Mucosa of descending colon (tissue), 3 donors: ENCODE data around the gene PTPRN2. TPM values are rescaled to one million over a fixed set of nuclear protein-coding genes. Genes with fewer than 3 reads are reported as not detected.

Experiments
- ATAC-seq: fragments of 200-7000 bp; cut with Tn5 transposase; one replicate; pipeline ENCODE4 v1.9.1; 2020; ENCODE audit warnings: mild to moderate bottlenecking, moderate library complexity
- DNase-seq, 3 donors: peaks; one replicate each; pipeline ENCODE4 v3.0.0-alpha.2; 2020
- H3K36me3 ChIP-seq: fragments of 200-600 bp; one replicate; pipeline ENCODE4 v1.8.0; 2021; ENCODE audit warnings: low read depth, mild to moderate bottlenecking
- H3K4me1 ChIP-seq: fragments of 200-600 bp; one replicate; pipeline ENCODE4 v1.8.0; 2021; ENCODE audit warnings: low read depth, mild to moderate bottlenecking
- H3K4me3 ChIP-seq: fragments of 200-600 bp; one replicate; pipeline ENCODE4 v1.8.0; 2021; ENCODE audit warnings: mild to moderate bottlenecking
- H3K9me3 ChIP-seq: fragments of 200-600 bp; one replicate; pipeline ENCODE4 v1.8.0; 2021; ENCODE audit warnings: mild to moderate bottlenecking
- intact Hi-C, 2 donors: fragments of 100-400 bp; cut with DNase I in 1 of 2; cut with micrococcal nuclease in 1 of 2; formaldehyde crosslinking; loops; one replicate each; pipeline versions ENCODE4 v1.11.0 to v1.11.1; 2022; cut with DNase I, micrococcal nuclease
- total RNA-seq, 3 donors: library from RNA; stranded (reverse); fragmentation: NEBNext Ultra II Directional in 2 of 3; extraction: Animal tissue kit (Norgen Biotek cat#: 25700) in 2 of 3; gene quantifications; one replicate each; pipeline versions ENCODE4 v1.2.1 to v1.2.4, GENCODE V29; 2021 to 2023
- TF ChIP-seq, protein P1 (sequence below): fragments of 200-600 bp; IDR thresholded peaks from one replicate; pipeline ENCODE4 v1.8.0; 2022; ENCODE audit warnings: antibody characterized with exemption, mild to moderate bottlenecking
- donor health status: DM: no; HTN: no; CAD: no; lungs with moderate emphysema.
- donor health status: DM: no; HTN: no; CAD: no.
- donor health status: DM: no; HTN: yes; CAD: no.

Gene PTPRN2
- total RNA-seq, 3 donors from 2014 or later, result 12.5 to 28.0 (median 26.2) TPM

DNA sequence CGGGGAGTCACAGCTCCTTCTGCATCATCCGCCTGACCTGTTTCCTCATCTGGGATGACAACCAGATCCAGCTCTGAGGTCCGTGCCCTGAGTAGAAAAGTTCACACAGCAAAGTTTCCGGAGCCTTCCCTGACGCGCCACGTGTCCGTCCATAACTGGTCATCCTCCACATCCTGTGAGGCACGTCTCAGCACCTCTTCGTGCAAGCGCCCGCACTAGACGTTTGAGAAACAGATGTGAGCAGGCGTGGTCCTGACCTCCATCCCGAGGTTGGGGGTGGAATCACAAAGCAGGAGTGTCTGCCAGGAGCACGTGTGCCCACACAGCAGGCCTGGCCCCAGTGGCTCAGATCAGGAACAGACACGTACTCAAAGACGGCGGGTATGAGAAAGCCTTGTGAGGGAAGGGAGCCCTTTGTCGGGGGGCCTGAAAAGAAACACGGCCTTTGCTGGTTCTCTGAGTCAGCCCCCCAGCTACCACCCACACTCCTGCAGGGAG is 730.0 kb downstream of the PTPRN2 start:
- no peaks in the 10 kb centered on the region for H3K4me1 ChIP-seq
- H3K4me3 ChIP-seq, result no peak overlapping the region
- TF ChIP-seq, protein P1, sequence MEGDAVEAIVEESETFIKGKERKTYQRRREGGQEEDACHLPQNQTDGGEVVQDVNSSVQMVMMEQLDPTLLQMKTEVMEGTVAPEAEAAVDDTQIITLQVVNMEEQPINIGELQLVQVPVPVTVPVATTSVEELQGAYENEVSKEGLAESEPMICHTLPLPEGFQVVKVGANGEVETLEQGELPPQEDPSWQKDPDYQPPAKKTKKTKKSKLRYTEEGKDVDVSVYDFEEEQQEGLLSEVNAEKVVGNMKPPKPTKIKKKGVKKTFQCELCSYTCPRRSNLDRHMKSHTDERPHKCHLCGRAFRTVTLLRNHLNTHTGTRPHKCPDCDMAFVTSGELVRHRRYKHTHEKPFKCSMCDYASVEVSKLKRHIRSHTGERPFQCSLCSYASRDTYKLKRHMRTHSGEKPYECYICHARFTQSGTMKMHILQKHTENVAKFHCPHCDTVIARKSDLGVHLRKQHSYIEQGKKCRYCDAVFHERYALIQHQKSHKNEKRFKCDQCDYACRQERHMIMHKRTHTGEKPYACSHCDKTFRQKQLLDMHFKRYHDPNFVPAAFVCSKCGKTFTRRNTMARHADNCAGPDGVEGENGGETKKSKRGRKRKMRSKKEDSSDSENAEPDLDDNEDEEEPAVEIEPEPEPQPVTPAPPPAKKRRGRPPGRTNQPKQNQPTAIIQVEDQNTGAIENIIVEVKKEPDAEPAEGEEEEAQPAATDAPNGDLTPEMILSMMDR, result no peak
- intact Hi-C loops, result no loop called here
- DNase-seq, result no peak
- H3K36me3 ChIP-seq, result no peaks in the 10 kb centered on the region
- no peaks in the 10 kb centered on the region for H3K9me3 ChIP-seq
- ATAC-seq, result no peak

DNA sequence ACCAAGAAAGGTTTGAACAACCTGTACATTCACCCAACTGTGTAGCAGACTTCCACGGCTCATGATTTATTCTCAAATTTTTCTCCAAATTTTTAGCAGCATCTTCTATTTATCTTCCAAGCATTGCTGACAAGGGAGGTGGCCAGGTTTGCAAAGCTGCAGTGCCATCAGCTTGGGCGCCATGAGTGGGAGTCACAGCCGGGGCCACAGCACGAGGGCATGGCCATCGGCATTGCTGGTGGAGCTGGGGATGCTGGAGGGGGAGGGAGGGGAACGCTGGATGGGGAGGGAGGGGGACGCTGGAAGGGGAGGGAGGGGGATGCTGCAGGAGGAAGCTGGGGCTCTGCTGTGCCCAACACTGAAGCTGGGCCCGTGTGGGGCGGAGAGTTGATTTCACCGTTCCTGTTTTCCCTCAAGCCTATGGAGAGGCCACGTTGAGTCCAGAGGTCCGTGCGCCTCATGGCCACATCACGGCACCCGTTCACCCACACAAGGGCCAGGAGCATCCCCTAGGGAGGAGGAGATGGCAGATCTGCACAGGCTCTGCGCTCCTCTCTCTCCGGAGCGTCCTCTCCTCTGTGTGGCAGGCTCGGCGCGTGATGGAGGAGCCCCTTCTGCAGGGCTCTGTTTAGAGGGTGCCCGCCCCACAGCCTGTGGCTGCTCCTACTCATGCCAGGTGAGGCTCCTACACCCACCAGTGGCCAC is 730.6 kb downstream of the PTPRN2 start:
- Histone ChIP-seq H3K4me3 (no peak overlapping the region), H3K9me3 (no peaks in the 10 kb centered on the region), H3K36me3 (no peaks in the 10 kb centered on the region), H3K4me1 (no peaks in the 10 kb centered on the region)
- no peak for DNase-seq
- TF ChIP-seq, protein P1, result no peak
- no peak for ATAC-seq
- intact Hi-C loops, result no loop called here

DNA sequence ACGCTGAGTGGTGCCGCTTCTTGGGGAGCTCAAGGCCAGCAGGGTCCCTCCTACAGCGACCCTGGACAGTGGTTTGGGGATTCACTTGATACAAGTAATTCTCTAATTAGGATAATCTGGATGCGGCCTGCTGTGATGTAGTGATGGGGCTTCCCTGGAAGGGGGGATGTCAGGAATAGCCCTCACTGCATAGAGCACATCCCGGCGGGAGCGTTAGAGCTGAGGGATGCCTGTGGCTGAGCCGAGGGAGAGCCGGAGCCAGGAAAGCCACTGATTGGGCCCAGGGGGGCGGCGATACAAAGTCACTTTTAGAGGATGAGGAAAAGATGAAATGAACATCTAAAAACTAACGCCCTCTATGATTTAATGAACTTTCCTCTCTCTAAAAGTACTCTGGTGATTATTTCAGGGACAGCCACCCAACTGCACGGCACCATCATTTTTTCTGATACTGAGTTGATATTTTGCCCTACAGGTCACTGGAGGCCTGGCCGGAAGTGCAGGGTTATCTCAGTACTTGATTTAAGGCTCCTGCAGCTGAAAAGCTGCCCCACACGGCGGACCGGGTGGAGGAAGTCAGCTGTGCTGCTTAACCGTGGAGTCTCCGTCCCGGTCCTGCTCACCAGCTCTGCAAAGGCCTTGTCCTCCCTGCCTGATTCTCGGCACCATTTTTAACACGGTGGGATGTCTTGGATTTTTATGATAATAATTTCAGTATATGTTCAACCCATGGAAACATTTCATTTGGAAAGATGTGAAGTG is 732.0 kb downstream of the PTPRN2 start:
- Histone ChIP-seq H3K4me1 (no peaks in the 10 kb centered on the region), H3K36me3 (no peaks in the 10 kb centered on the region), H3K4me3 (no peak overlapping the region), H3K9me3 (no peaks in the 10 kb centered on the region)
- intact Hi-C loops, result no loop called here
- DNase-seq (no peak), ATAC-seq (no peak)
- TF ChIP-seq, protein P1, result no peak

DNA sequence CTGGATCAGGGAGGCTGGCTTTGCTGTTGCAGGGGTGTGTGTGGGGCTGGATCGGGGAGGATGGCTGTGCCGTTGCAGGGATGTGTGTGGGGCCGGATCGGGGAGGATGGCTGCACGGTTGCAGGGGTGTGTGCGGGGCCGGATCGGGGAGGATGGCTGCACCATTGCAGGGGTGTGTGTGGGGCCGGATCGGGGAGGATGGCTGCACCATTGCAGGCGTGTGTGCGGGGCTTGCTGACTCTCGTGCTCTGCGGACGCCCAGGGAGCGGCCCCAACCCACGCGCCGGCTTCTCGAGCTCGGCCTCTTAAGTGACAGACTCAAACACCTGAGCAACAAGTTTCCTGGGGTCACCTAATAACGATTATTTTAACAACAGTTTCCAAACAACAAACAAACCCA is 732.6 kb downstream of the PTPRN2 start:
- intact Hi-C loops, result no loop called here

DNA sequence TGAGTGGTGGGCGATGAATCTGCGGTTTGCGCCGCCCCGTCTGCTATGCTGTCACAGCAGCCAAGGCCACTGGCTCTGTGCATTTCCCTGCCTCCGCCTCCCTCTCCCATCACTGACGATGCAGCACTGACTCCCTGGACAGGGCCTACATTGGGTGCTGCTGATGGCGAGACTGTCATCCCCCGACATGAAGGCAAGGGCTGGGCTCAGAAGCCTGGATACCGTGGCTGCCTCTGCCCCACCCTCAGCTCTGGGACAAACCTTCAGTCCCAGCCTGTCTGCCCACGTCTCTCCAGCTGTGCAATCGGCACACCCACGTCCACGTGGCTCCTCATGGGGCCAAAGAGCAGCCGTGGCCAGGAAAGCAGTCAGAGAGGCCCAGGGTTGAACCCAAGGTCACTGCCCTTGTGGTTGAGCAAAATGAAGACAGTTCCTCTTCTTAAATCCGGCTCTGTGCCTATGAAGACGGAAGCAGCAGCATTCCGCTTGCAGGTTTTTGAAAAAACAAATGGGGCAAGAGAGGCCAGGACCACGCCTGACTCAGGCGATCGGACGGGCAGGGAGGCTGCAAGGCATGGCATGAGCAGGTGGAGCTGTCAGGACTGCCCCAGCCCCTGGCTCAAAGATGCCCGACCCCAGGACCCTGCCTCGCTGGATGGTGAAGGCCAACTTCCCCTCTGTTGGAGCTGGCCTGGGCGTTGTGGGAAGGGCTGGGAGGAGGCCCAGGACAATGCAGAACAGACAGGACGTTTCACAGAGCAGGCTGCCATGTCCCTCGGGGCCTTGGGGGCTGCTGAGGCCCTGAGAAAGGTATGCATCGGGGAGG is 733.3 kb downstream of the PTPRN2 start:
- Histone ChIP-seq H3K36me3 (no peaks in the 10 kb centered on the region), H3K4me1 (no peaks in the 10 kb centered on the region), H3K9me3 (no peaks in the 10 kb centered on the region), H3K4me3 (no peak overlapping the region)
- TF ChIP-seq, protein P1, result no peak
- intact Hi-C loops, result no loop called here
- DNase-seq, result peak; percentile 44 to 77 (median 60)
- peak; percentile 75 for ATAC-seq

More for the DNA sequence above, 732.6 kb downstream of the PTPRN2 start:
- Histone ChIP-seq H3K36me3 (no peaks in the 10 kb centered on the region), H3K4me3 (no peak overlapping the region), H3K9me3 (no peaks in the 10 kb centered on the region), H3K4me1 (no peaks in the 10 kb centered on the region)
- no peak for DNase-seq
- TF ChIP-seq, protein P1, result no peak
- no peak for ATAC-seq
